IPS-NIHi7 (cell line): ENCODE data around the gene HHATL.

Experiments used
- DNase-seq: peaks from one replicate; pipeline ENCODE4 v3.0.0; 2012; ENCODE audit warnings: mixed read lengths; ENCODE audit errors: extremely low spot score

Gene HHATL

GRCh38 chr3:42684632-42685362, 17.8 kb downstream of the HHATL start:
- no peak for DNase-seq

- DNase-seq, result peak; percentile 76
These were observed 18.6 kb downstream of the HHATL start for GRCh38 chr3:42683875-42684598.

- no peak for DNase-seq
These were observed 20.1 kb downstream of the HHATL start for GRCh38 chr3:42682301-42683070.

- no peak for DNase-seq
These were observed 21.1 kb downstream of the HHATL start for GRCh38 chr3:42681361-42682038.

- DNase-seq, result no peak
These were observed 21.8 kb downstream of the HHATL start for GRCh38 chr3:42680806-42681205.

GRCh38 chr3:42680271-42680670, 22.3 kb downstream of the HHATL start:
- DNase-seq, result no peak

- no peak for DNase-seq
These were observed 24.2 kb downstream of the HHATL start for GRCh38 chr3:42678447-42678846.

- no peak for DNase-seq
These were observed 26.7 kb downstream of the HHATL start for GRCh38 chr3:42675909-42676308.

GRCh38 chr3:42674146-42674545, 28.5 kb downstream of the HHATL start:
- DNase-seq, result no peak

GRCh38 chr3:42673082-42673481, 29.5 kb downstream of the HHATL start:
- DNase-seq, result no peak

GRCh38 chr3:42672515-42672914, 30.1 kb downstream of the HHATL start:
- DNase-seq, result no peak

GRCh38 chr3:42670670-42671069, 31.9 kb downstream of the HHATL start:
- no peak for DNase-seq

- DNase-seq, result no peak
These were observed 32.5 kb downstream of the HHATL start for GRCh38 chr3:42670051-42670576.

- DNase-seq, result no peak
These were observed 33.8 kb downstream of the HHATL start for GRCh38 chr3:42668793-42669217.

GRCh38 chr3:42668413-42668760, 34.2 kb downstream of the HHATL start:
- DNase-seq, result no peak

- no peak for DNase-seq
These were observed 34.8 kb downstream of the HHATL start for GRCh38 chr3:42667523-42668412.

GRCh38 chr3:42667096-42667522, 35.5 kb downstream of the HHATL start:
- DNase-seq, result no peak

GRCh38 chr3:42666577-42666998, 36.0 kb downstream of the HHATL start:
- DNase-seq, result no peak

GRCh38 chr3:42666022-42666421, 36.6 kb downstream of the HHATL start:
- no peak for DNase-seq

- DNase-seq, result no peak
These were observed 37.3 kb downstream of the HHATL start for GRCh38 chr3:42665050-42665878.
